Panc1 (cell line): ENCODE measurements around the gene GGT5. TPM values are rescaled to one million over a fixed set of nuclear protein-coding genes. Genes with fewer than 3 reads are reported as not detected.
"Not testable (repeated sequence)": the region's sequence is repeated elsewhere in the genome, so short reads cannot be mapped to it uniquely, and the experiment has no call there.

ENCODE experiments used
- ATAC-seq: fragments of 200-7000 bp; cut with Tn5 transposase; 2 replicates; pipeline ENCODE4 v1.9.1; 2020; ENCODE audit warnings: mild to moderate bottlenecking, moderate library complexity
- BruUV-seq: library from RNA; stranded (reverse); fragments of 400-500 nt; replicated peaks from 2 replicates; lab custom pipeline; 2021; lab: Mats Ljungman, UMichigan
- CTCF ChIA-PET: fragments of 300-600 bp; sonication (Branson Sonifier 250); formaldehyde crosslinking; loops from one replicate; lab custom pipeline; 2022; ENCODE audit warnings: antibody characterized with exemption; lab: Charles Lee
- POLR2A ChIA-PET: fragments of 300-600 bp; sonication (Branson Sonifier 250); formaldehyde crosslinking; loops from one replicate; lab custom pipeline; 2022; ENCODE audit warnings: antibody characterized with exemption; lab: Charles Lee
- DNase-seq: peaks from one replicate; pipeline ENCODE4 v3.0.0-alpha.2; 2010; ENCODE audit warnings: low read depth, low spot score
- H3K27ac ChIP-seq: 2 replicates; pipeline ENCODE4 v1.5.1; 2011; ENCODE audit warnings: mild to moderate bottlenecking, low read length, inconsistent platforms
- H3K27me3 ChIP-seq: fragments of 200-500 bp; sonication (Bioruptor generic); 2 replicates; pipeline ENCODE4 v1.6.0; 2014; ENCODE audit warnings: low read length, inconsistent platforms; ENCODE audit not compliant: control insufficient read depth, insufficient read depth
- H3K36me3 ChIP-seq: fragments of 200-500 bp; sonication (Bioruptor generic); 2 replicates; pipeline ENCODE4 v1.5.1; 2014; ENCODE audit warnings: inconsistent platforms, mild to moderate bottlenecking, low read length, moderate library complexity; ENCODE audit not compliant: control insufficient read depth, insufficient read depth
- H3K4me1 ChIP-seq: 2 replicates; pipeline ENCODE4 v1.5.1; 2011; ENCODE audit warnings: inconsistent platforms, mild to moderate bottlenecking, low read length, moderate library complexity; ENCODE audit not compliant: control insufficient read depth, insufficient read depth
- H3K4me3 ChIP-seq, 2 experiments: 2 replicates each; pipeline ENCODE4 v1.5.1; 2011 to 2012; ENCODE audit warnings: low read depth in 2 of 2, low read length in 2 of 2, mild to moderate bottlenecking in 2 of 2, inconsistent platforms in 1 of 2, moderate library complexity in 1 of 2
- H3K9me3 ChIP-seq: fragments of 200-500 bp; sonication (Bioruptor generic); 2 replicates; pipeline ENCODE4 v1.5.1; 2014; ENCODE audit warnings: low read depth, mild to moderate bottlenecking, inconsistent platforms, low read length, moderate library complexity; ENCODE audit not compliant: control insufficient read depth, insufficient read depth
- CTCF ChIP-seq: fragments of 450-650 bp; IDR thresholded peaks from 2 replicates; pipeline ENCODE4 v1.5.1; 2017; ENCODE audit warnings: mild to moderate bottlenecking
- POLR2AphosphoS5 ChIP-seq: IDR thresholded peaks from 2 replicates; pipeline ENCODE4 v1.6.1; 2012; ENCODE audit warnings: mild to moderate bottlenecking, low read depth, low read length, moderate library complexity
- REST ChIP-seq, 2 experiments: IDR thresholded peaks; 2 replicates each; pipeline ENCODE4 v1.6.1; 2011 to 2012; ENCODE audit warnings: low read depth in 2 of 2, control low read depth in 1 of 2, low read length in 1 of 2, mild to moderate bottlenecking in 1 of 2, moderate library complexity in 1 of 2; ENCODE audit not compliant: insufficient read depth in 1 of 2
- SIN3A ChIP-seq: IDR thresholded peaks from 2 replicates; pipeline ENCODE4 v1.6.1; 2012; ENCODE audit warnings: low read depth, mild to moderate bottlenecking, low read length, moderate library complexity, borderline replicate concordance; ENCODE audit not compliant: insufficient read depth
- TCF7L2 ChIP-seq: IDR thresholded peaks from 2 replicates; pipeline ENCODE4 v1.6.1; 2011; ENCODE audit warnings: mild to moderate bottlenecking, low read depth, low read length, inconsistent platforms
- in situ Hi-C: cut with HindIII; loops from 2 replicates; pipeline ENCODE4 v1.10.0; 2016; ENCODE audit warnings: low sequenced_read_pairs, low pct_unique_long_range_greater_than_20kb
- intact Hi-C: fragments of 100-400 bp; cut with micrococcal nuclease; formaldehyde crosslinking; loops from one replicate; pipeline ENCODE4 v1.10.0; 2022; ENCODE audit not compliant: unreplicated experiment
- total RNA-seq: library from RNA; stranded (reverse); gene quantifications from one replicate; pipeline ENCODE4 v1.2.1, GENCODE V29; 2021; ENCODE audit not compliant: unreplicated experiment

GGT5 gene
- total RNA-seq, 1 experiment from 2014 or later = 3.6 TPM

GRCh38 chr22:24287801-24288200 lies 42.9 kb upstream of the GGT5 start:
- H3K9me3 ChIP-seq, H3K27me3 ChIP-seq, ATAC-seq, intact Hi-C loops, POLR2A ChIA-PET, BruUV-seq, in situ Hi-C loops, H3K27ac ChIP-seq, H3K36me3 ChIP-seq, DNase-seq, H3K4me3 ChIP-seq: not testable (repeated sequence)
- CTCF ChIA-PET = interaction anchor here (0.6 kb wide), 1 partner anchor 119 kb away, joined by 4 read pairs; no protein-coding TSS in a partner anchor
- peaks cover 23% of the 10 kb centered on the region for H3K4me1 ChIP-seq

- H3K27me3 ChIP-seq, H3K36me3 ChIP-seq, H3K27ac ChIP-seq, BruUV-seq, CTCF ChIA-PET, H3K9me3 ChIP-seq, in situ Hi-C loops, H3K4me3 ChIP-seq, DNase-seq, ATAC-seq, intact Hi-C loops: not testable (repeated sequence)
- POLR2A ChIA-PET = interaction anchor here (0.6 kb wide), 1 partner anchor 24 kb away, joined by 4 read pairs; no protein-coding TSS in a partner anchor
- H3K4me1 ChIP-seq = peaks cover 23% of the 10 kb centered on the region
These were observed 42.3 kb upstream of the GGT5 start for GRCh38 chr22:24287212-24287611.

GRCh38 chr22:24285245-24285644 lies 40.4 kb upstream of the GGT5 start:
- Histone ChIP-seq H3K27ac (no peak overlapping the region), H3K4me1 (peaks cover 18% of the 10 kb centered on the region), H3K9me3 (no peaks in the 10 kb centered on the region), H3K27me3 (no peaks in the 10 kb centered on the region), H3K4me3 (no peak overlapping the region), H3K36me3 (no peaks in the 10 kb centered on the region)
- POLR2A ChIA-PET = no interaction called here
- DNase-seq = no peak
- in situ Hi-C loops = no loop called here
- no peak for TF ChIP-seq POLR2AphosphoS5
- no peak for TF ChIP-seq CTCF
- no peak for TF ChIP-seq TCF7L2
- TF ChIP-seq SIN3A = no peak
- TF ChIP-seq REST (IDR thresholded peaks at IDR 0.05; ENCODE audit: insufficient read depth in 1 of 2, low read depth in 2 of 2, low read length in 1 of 2) = no peak
- no TSS peak for BruUV-seq
- intact Hi-C loops = no loop called here
- ATAC-seq = no peak
- CTCF ChIA-PET = no interaction called here
